ENCODE measurements around the gene KCNC2.
"Not testable (repeated sequence)": the region's sequence is repeated elsewhere in the genome, so short reads cannot be mapped to it uniquely, and the experiment has no call there.

Gene KCNC2

DNA sequence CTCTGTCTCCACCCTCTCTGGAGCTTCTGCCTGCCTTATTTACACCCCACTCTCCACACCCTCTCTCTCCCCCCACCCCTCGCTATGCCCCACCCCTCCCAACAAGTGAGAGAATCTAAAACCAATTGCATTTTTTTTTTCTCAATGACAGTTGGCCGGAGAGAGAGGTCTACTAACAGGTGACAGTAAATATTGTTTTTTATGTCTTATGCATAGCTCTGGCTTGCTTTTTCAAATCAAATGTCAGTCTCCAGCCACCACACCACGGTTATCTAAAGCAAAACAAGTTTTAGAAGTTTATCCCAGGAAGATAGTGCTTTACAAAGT, at the start of gene KCNC2:
Gene KCNC2 (minus strand): TSS at position 28 of the 327 bp plus-strand sequence.
- no peak for DNase-seq (ENCODE audit: low read depth)

GRCh38 chr12:75259143-75259542, 49.5 kb upstream of the KCNC2 start:
- no peak for DNase-seq (ENCODE audit: low read depth)

- no peak for DNase-seq (ENCODE audit: low read depth)
Observed at GRCh38 chr12:75257510-75257909, 47.9 kb upstream of the KCNC2 start.

DNA sequence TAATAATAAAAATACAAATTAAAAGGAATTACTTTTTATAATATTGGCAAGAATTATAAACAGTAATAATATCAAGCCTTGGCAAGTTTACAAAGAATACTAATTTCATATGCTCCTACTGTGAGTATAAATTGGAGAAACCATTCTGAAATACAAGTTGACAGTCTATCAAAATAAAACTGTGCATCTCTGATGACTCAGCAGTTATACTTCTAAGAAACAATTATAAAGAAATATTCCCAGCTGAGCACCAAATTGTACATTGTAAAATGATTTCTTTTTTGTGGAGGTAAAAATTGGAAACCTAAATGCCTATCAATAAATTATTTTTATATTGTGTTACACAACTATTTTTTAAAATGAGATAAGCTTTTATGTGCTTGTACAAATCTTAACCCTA, 35.5 kb upstream of the KCNC2 start:
- DNase-seq (ENCODE audit: low read depth) = no peak

- no peak for DNase-seq (ENCODE audit: low read depth)
Observed at GRCh38 chr12:75239987-75240386, 30.3 kb upstream of the KCNC2 start.

DNA sequence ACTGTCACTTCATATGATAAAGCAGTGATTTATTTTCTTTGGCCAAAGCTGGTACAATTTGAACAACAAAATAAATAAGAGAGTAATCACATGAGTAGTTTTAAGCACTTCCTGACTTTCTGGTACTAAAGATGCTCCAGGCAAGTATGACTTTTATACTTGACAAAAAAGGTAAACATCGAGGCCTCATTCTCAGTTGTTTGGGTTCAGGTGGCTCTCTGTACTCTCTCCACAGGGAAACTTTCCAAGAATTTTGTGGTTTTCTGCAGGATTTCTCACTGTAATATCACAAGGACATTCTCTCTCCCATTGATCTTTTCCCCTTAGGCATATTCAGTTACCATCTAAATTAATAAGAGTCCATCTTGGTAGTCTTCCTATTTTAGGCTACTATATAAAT, 26.6 kb upstream of the KCNC2 start:
- DNase-seq (ENCODE audit: low read depth) = no peak

GRCh38 chr12:75227132-75227531, 17.5 kb upstream of the KCNC2 start:
- no peak for DNase-seq (ENCODE audit: low read depth)

DNA sequence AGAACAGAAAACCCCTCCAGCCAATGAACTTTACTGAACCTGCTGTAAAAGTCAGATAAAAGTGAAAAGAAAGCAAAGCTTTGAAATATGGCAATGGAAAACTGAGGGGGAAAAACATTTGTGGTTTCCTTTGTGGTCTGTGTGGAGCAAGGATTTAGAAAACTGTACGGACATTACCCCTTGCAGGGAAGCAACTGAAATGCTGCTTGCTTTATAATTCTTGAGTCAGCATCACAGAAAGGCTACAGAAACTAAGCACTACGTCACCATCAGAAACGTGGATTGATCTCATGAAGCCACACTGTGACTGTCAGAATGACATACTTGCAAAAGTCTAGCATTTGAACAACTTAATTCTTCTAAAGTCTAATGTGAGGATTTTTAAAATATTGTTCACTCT, 2.4 kb upstream of the KCNC2 start:
- no peak for DNase-seq (ENCODE audit: low read depth)

- DNase-seq (ENCODE audit: low read depth) = no peak
Observed at GRCh38 chr12:75208856-75209811, 505 bp downstream of the KCNC2 start.

DNA sequence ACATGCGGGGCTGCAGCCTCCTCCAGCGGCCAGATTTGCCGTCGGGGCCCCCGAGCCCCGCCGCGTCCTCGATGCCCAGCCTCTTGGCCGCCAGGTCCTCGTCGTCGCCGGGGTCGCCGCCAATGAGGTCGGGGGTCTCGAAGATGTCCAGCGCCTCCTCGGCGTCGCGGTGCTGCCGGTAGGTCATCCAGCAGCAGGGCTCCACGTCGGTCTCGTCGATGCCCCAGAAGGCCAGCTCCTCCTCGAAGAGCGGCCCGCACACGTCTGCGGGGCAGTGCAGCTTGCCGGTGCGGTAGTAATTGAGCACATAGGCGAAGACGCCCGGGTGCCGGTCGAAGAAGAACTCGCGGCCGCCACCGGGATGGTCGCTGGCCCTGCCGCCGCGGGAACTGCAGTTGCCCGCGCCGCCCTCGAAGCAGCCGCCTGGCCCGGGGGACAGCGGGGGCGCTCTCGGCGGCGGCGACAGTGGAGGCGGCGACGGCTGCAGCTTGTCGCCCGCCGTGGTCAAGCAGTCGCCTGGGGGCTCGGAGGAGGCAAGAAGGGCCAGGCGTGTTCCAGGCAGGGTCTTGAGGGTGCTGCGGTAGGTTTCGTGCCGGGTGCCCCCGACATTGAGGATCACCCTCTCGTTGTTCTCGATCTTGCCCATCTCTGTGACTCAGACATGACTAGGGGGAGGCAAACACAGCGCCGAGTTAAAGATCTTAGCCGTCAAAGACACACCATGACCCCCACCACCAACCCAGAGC, 2.1 kb downstream of the KCNC2 start:
- no peak for DNase-seq (ENCODE audit: low read depth)

- no peak for DNase-seq (ENCODE audit: low read depth)
Observed at GRCh38 chr12:75205558-75205957, 4.1 kb downstream of the KCNC2 start.

GRCh38 chr12:75196865-75197264, 12.8 kb downstream of the KCNC2 start:
- no peak for DNase-seq (ENCODE audit: low read depth)

- no peak for DNase-seq (ENCODE audit: low read depth)
Observed at GRCh38 chr12:75196408-75196807, 13.2 kb downstream of the KCNC2 start.

DNA sequence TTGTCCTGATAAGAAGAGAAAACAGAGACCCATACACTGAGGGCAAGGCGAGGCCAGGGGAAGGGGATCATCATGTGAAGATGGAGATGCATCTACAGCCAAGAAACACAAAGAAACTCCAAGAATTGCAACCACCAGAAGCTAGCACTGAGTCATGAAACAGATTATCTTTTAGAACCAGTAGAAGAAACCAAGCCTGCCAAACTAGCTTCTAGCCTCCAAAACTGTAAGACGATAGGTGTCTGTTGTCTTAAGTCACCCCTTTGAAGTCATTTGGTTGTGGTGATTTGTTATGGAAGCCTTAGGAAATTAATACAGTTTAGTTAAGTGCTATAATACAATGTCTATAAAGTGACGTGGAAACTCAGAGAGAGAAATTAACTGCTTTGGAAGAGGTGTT, 15.4 kb downstream of the KCNC2 start:
- no peak for DNase-seq (ENCODE audit: low read depth)

- no peak for DNase-seq (ENCODE audit: low read depth)
Observed at GRCh38 chr12:75192196-75192595, 17.4 kb downstream of the KCNC2 start.

DNA sequence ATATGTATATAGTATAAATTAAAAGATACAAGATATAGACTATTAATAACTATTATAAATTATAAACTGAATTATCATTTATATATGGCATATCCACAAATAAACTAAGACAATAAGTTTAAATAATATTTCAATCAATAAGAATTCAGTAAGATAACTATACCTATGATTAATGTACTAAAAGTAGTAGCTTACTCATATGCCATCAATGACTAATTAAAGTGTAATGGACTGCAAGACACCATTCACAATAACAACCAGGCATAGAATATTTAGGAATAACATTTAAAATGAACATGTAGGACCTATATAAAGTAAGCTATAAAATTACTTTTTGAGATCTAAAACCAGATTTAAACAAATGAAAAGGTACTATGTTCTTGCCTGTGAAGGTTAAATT, 18.8 kb downstream of the KCNC2 start:
- DNase-seq (ENCODE audit: low read depth) = no peak

GRCh38 chr12:75185881-75186280, 23.8 kb downstream of the KCNC2 start:
- not testable (repeated sequence) for DNase-seq (ENCODE audit: low read depth)

- DNase-seq (ENCODE audit: low read depth) = no peak
Observed at GRCh38 chr12:75184516-75184915, 25.1 kb downstream of the KCNC2 start.

DNA sequence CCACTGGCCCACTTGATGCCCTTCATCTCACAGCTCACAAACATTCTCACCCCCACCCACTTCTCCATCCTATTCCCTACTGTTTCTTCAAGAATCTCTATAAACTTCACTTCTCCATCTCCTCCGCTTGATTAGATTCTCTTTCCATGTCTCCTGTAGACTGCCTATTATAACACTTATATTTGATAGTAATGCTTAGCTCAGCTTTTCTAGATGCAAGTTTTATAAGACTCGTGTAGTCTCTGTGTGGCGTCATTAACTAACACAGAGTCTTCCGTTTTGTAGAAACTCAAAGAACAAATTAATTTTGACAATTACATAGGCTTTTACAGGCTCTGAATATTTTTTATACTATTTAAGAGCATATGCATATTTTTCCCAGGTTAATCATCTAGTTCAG, 25.7 kb downstream of the KCNC2 start:
- no peak for DNase-seq (ENCODE audit: low read depth)

GRCh38 chr12:75177997-75178396, 31.6 kb downstream of the KCNC2 start:
- DNase-seq (ENCODE audit: low read depth) = no peak

DNA sequence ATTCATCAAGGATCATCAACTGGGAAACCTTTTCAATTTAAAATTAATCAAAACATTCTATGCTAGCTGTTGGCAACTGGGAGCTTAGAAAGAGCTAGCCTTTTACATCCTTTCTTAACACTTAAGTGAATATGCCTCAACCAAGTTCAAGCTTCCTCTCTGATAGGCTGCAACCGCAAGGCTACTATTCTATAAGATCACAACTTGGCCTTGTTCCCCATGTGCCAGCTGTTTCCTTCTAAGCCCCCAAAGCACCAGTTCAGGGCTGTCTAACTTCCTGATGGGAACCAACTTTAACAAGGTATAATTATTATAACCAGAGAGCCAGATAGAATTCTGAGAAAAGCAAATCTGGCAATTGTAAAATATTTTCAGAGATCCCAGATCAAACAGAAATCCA, 37.0 kb downstream of the KCNC2 start:
- no peak for DNase-seq (ENCODE audit: low read depth)

- no peak for DNase-seq (ENCODE audit: low read depth)
Observed at GRCh38 chr12:75170640-75171185, 38.9 kb downstream of the KCNC2 start.

- no peak for DNase-seq (ENCODE audit: low read depth)
Observed at GRCh38 chr12:75162845-75163244, 46.8 kb downstream of the KCNC2 start.
